Smooth muscle cell (in vitro differentiated cells): ENCODE results near the gene OCLN. TPM values are rescaled to one million over a fixed set of nuclear protein-coding genes. Genes with fewer than 3 reads are reported as not detected.
A peak's percentile ranks its signal among the peaks of the same experiment; 100 is the strongest.

Experiments used
- DNase-seq: peaks from one replicate; lab custom pipeline; 2025; ENCODE audit not compliant: unreplicated experiment; lab: John Stamatoyannopoulos, UW
- H2AFZ ChIP-seq: fragments of 200-600 bp; sonication (generic); 2 replicates; pipeline ENCODE4 v1.6.0; 2016; ENCODE audit warnings: antibody characterized with exemption, low read depth, mild to moderate bottlenecking
- H3F3A ChIP-seq: fragments of 200-600 bp; sonication (generic); 2 replicates; pipeline ENCODE4 v1.6.0; 2017; ENCODE audit warnings: antibody characterized with exemption, low read depth
- H3K27ac ChIP-seq: fragments of 200-600 bp; sonication (generic); 2 replicates; pipeline ENCODE4 v1.5.1; 2016; ENCODE audit warnings: low read depth, mild to moderate bottlenecking
- H3K27me3 ChIP-seq: fragments of 200-600 bp; sonication (generic); 2 replicates; pipeline ENCODE4 v1.6.1; 2016; ENCODE audit warnings: low read depth, mild to moderate bottlenecking
- H3K36me3 ChIP-seq: fragments of 200-600 bp; sonication (generic); 2 replicates; pipeline ENCODE4 v1.5.1; 2016; ENCODE audit warnings: low read depth
- H3K4me1 ChIP-seq: fragments of 200-600 bp; sonication (generic); 2 replicates; pipeline ENCODE4 v1.5.1; 2016; ENCODE audit warnings: low read depth
- H3K4me2 ChIP-seq: fragments of 200-600 bp; sonication (generic); 2 replicates; pipeline ENCODE4 v1.6.0; 2016; ENCODE audit warnings: mild to moderate bottlenecking
- H3K4me3 ChIP-seq: fragments of 200-600 bp; sonication (generic); 2 replicates; pipeline ENCODE4 v1.5.1; 2016; ENCODE audit warnings: mild to moderate bottlenecking
- H3K79me2 ChIP-seq: fragments of 200-600 bp; sonication (generic); 2 replicates; pipeline ENCODE4 v1.6.0; 2016; ENCODE audit warnings: low read depth, mild to moderate bottlenecking
- H3K9ac ChIP-seq: fragments of 200-600 bp; sonication (generic); 2 replicates; pipeline ENCODE4 v1.6.0; 2016; ENCODE audit warnings: low read depth
- H3K9me3 ChIP-seq: fragments of 200-600 bp; sonication (generic); replicated peaks from 2 replicates; pipeline ENCODE4 v1.5.1; 2016; ENCODE audit warnings: low read depth
- H4K20me1 ChIP-seq: fragments of 200-600 bp; sonication (generic); 2 replicates; pipeline ENCODE4 v1.6.0; 2016; ENCODE audit warnings: low read depth
- WGBS: methylation state at CpG from one replicate; pipeline ENCODE4 v1.1.7; 2016; ENCODE audit warnings: low lambda C conversion rate; 5-methylcytosine and 5-hydroxymethylcytosine counted together
- polyA plus RNA-seq: library from polyadenylated mRNA; unstranded; fragments of >200 nt; fragmentation: Nextera tagmentation; extraction: Ambion mirVana; gene quantifications from 2 replicates; pipeline ENCODE4 v1.2.1, GENCODE V29; 2016
- total RNA-seq: library from RNA; depleted of rRNA; stranded (reverse); fragments of >200 nt; gene quantifications from 2 replicates; pipeline ENCODE4 v1.2.3, GENCODE V29; 2014
- TF ChIP-seq, protein P1 (sequence below): fragments of 200-600 bp; sonication (generic); IDR thresholded peaks from 2 replicates; pipeline ENCODE4 v1.5.1; 2017; ENCODE audit warnings: borderline replicate concordance, mild to moderate bottlenecking, antibody characterized with exemption; ENCODE audit not compliant: insufficient read depth, poor library complexity, severe bottlenecking

The OCLN gene, protein sequence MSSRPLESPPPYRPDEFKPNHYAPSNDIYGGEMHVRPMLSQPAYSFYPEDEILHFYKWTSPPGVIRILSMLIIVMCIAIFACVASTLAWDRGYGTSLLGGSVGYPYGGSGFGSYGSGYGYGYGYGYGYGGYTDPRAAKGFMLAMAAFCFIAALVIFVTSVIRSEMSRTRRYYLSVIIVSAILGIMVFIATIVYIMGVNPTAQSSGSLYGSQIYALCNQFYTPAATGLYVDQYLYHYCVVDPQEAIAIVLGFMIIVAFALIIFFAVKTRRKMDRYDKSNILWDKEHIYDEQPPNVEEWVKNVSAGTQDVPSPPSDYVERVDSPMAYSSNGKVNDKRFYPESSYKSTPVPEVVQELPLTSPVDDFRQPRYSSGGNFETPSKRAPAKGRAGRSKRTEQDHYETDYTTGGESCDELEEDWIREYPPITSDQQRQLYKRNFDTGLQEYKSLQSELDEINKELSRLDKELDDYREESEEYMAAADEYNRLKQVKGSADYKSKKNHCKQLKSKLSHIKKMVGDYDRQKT
- total RNA-seq, result 9.0 and 10.4 TPM in 2 replicates
- 0.94 and 4.1 TPM in 2 replicates for polyA plus RNA-seq

DNA sequence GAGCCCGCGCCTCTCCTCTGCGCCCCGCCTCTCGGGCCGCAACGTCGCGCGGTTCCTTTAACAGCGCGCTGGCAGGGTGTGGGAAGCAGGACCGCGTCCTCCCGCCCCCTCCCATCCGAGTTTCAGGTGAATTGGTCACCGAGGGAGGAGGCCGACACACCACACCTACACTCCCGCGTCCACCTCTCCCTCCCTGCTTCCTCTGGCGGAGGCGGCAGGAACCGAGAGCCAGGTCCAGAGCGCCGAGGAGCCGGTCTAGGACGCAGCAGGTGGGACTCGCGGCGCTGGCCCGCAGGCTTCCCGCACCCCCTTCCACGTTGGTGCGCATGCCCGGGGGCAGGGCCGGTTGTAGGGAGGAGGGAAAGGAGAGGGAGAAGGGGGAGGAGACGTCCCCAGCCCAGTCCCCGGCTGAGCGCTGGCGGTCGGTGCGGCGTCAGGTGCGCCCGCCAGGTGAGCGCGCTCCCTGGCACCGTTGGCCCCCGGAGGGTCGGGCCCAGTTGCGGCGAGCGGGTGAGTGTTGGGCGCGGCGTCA, at the start of gene OCLN:
Gene OCLN (plus strand): TSS at position 400 of the 532 bp plus-strand sequence. CDS start 11,455 bp downstream, outside the sequence.
- TF ChIP-seq, protein P1, sequence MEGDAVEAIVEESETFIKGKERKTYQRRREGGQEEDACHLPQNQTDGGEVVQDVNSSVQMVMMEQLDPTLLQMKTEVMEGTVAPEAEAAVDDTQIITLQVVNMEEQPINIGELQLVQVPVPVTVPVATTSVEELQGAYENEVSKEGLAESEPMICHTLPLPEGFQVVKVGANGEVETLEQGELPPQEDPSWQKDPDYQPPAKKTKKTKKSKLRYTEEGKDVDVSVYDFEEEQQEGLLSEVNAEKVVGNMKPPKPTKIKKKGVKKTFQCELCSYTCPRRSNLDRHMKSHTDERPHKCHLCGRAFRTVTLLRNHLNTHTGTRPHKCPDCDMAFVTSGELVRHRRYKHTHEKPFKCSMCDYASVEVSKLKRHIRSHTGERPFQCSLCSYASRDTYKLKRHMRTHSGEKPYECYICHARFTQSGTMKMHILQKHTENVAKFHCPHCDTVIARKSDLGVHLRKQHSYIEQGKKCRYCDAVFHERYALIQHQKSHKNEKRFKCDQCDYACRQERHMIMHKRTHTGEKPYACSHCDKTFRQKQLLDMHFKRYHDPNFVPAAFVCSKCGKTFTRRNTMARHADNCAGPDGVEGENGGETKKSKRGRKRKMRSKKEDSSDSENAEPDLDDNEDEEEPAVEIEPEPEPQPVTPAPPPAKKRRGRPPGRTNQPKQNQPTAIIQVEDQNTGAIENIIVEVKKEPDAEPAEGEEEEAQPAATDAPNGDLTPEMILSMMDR, result no peak
- H3K27me3 ChIP-seq, result peaks cover 64% of the 10 kb centered on the region
- WGBS, result 2% methylated on average over 50 of the region's 56 CpGs

DNA sequence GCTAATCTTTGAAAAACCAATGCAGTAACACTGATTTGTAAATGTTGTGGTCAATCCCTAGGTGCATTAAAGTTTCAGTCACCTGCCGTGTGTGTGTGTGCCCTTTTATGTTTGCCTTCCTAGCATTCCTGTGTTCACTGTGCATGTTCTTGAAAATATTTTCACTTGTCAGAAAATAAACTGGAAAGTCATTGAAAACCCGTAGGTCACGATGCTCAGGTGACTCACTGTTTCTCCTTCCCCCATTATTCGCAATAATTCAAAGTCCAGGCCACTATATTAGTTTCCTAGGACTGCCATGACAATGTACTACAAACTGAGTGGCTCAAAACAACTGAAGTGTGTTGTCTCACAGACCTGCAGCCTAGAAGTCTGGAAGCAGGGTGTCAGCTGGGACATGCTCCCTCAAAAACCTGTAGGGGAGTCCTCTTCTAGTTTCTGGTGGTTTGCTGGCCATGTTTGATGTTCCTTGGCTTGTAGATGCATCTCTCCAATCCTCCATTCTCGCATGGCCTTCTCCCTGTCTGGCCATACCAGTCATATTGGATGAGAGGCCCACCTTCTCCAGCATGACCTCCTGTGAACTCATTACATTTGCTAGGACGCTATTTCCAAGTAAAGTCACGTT, 48.3 kb upstream of the OCLN start:
- H3K79me2 ChIP-seq, result no peaks in the 10 kb centered on the region
- no peaks in the 10 kb centered on the region for H3K36me3 ChIP-seq
- 91% methylated on average over 7 of the region's 7 CpGs for WGBS
- H4K20me1 ChIP-seq, result no peaks in the 10 kb centered on the region
- H3F3A ChIP-seq, result no peaks in the 10 kb centered on the region
- no peak overlapping the region for H2AFZ ChIP-seq
- no peak overlapping the region for H3K4me3 ChIP-seq
- H3K27ac ChIP-seq, result no peak overlapping the region
- no peak overlapping the region for H3K4me2 ChIP-seq
- H3K9me3 ChIP-seq, result no peaks in the 10 kb centered on the region
- TF ChIP-seq, protein P1, result no peak
- DNase-seq, result no peak
- no peak overlapping the region for H3K9ac ChIP-seq
- no peaks in the 10 kb centered on the region for H3K4me1 ChIP-seq
- H3K27me3 ChIP-seq, result no peaks in the 10 kb centered on the region

More for the DNA sequence above, at the start of gene OCLN:
- peak within 1 kb of the TSS; percentile 52 for H3K9ac ChIP-seq
- H3K4me3 ChIP-seq, result peak within 1 kb of the TSS; percentile 59
- no peaks in the 10 kb centered on the region for H3K79me2 ChIP-seq
- H3K36me3 ChIP-seq, result no peaks in the 10 kb centered on the region
- no peaks in the 10 kb centered on the region for H3K9me3 ChIP-seq
- DNase-seq, result no peak
- no peaks in the 10 kb centered on the region for H3F3A ChIP-seq
- H3K4me2 ChIP-seq, result peak within 1 kb of the TSS; percentile 89
- H4K20me1 ChIP-seq, result no peaks in the 10 kb centered on the region
- peak within 1 kb of the TSS; percentile 16 for H3K27ac ChIP-seq
- H3K4me1 ChIP-seq, result peaks cover 3% of the 10 kb centered on the region
- peak within 1 kb of the TSS; percentile 75 for H2AFZ ChIP-seq

DNA sequence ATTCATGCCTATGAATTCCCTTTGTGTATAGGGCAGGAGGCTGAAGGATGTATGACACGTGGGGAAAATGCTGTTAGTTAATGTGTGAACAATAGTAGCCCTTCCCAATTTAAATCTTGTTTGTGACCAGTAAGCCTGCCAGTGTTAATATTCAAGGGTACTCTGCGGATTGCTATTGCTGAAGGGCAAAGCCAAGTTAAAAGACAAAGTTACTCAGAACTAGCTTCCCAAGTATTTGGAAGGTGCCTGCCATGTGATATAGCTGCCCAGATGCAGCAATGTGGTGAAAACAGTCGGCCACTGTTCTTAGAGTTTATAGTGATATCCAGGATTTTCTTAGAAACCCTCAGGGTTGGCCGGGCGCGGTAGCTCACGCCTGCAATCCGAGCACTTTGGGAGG, 43.1 kb upstream of the OCLN start:
- 96% methylated on average over 8 of the region's 8 CpGs for WGBS
- no peaks in the 10 kb centered on the region for H4K20me1 ChIP-seq

More for the DNA sequence above, 43.1 kb upstream of the OCLN start:
- Histone ChIP-seq H2AFZ (no peak overlapping the region), H3F3A (no peaks in the 10 kb centered on the region), H3K36me3 (no peaks in the 10 kb centered on the region), H3K4me1 (no peaks in the 10 kb centered on the region), H3K27ac (no peak overlapping the region), H3K27me3 (no peaks in the 10 kb centered on the region), H3K9ac (no peak overlapping the region), H3K4me2 (no peak overlapping the region), H3K4me3 (no peak overlapping the region), H3K9me3 (no peaks in the 10 kb centered on the region), H3K79me2 (no peaks in the 10 kb centered on the region)
- TF ChIP-seq, protein P1, result no peak
- DNase-seq, result no peak
